Measurements from ENCODE around the gene NCS1. TPM values are rescaled to one million over a fixed set of nuclear protein-coding genes. Genes with fewer than 3 reads are reported as not detected.

Gene NCS1
- total RNA-seq, 2 experiments from 2014 or later = 0.17 TPM; not detected in 1

DNA sequence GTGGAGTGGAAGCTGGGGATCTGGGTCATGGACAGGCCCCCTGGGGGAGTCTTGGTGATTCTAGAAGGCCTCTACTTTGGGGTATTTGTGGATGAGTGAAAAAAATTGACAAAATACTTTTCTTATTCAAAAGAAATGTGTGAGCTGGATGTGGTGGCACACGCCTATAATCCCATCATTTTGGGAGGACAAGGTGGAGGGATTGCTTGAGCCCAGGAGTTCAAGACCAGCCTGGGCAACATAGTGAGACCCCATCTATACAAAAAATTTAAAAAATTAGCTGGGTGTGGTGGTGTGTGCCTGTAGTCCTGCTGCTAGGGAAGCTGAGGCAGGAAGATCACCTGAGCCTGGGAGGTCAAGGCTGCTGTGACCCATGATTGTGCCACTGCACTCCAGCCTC is 6.6 kb upstream of the NCS1 start:
- Mint-ChIP-seq H3K27me3 (no peaks in the 10 kb centered on the region), H3K9me3 (no peaks in the 10 kb centered on the region), H3K27ac (no peak overlapping the region), H3K4me1 (ENCODE audit: low read depth) (no peaks in the 10 kb centered on the region), H3K4me3 (no peak overlapping the region), H3K36me3 (ENCODE audit: low read depth) (no peaks in the 10 kb centered on the region)
- intact Hi-C loops (cut with DNase I, micrococcal nuclease) = no loop called here
- no peaks in the 10 kb centered on the region for H3K4me1 ChIP-seq (ENCODE audit: insufficient read depth, low read length)
- ATAC-seq (ENCODE audit: poor library complexity) (no peak), DNase-seq (no peak)
- H3K27ac ChIP-seq (ENCODE audit: low read depth in 1 of 2, low read length in 2 of 2) = no peak overlapping the region
- H3K9me3 ChIP-seq (ENCODE audit: control insufficient read depth in 1 of 2, insufficient read depth in 1 of 2, low read length in 2 of 2) = no peaks in the 10 kb centered on the region
- CTCF ChIA-PET = no interaction called here
- TF ChIP-seq, protein P1, sequence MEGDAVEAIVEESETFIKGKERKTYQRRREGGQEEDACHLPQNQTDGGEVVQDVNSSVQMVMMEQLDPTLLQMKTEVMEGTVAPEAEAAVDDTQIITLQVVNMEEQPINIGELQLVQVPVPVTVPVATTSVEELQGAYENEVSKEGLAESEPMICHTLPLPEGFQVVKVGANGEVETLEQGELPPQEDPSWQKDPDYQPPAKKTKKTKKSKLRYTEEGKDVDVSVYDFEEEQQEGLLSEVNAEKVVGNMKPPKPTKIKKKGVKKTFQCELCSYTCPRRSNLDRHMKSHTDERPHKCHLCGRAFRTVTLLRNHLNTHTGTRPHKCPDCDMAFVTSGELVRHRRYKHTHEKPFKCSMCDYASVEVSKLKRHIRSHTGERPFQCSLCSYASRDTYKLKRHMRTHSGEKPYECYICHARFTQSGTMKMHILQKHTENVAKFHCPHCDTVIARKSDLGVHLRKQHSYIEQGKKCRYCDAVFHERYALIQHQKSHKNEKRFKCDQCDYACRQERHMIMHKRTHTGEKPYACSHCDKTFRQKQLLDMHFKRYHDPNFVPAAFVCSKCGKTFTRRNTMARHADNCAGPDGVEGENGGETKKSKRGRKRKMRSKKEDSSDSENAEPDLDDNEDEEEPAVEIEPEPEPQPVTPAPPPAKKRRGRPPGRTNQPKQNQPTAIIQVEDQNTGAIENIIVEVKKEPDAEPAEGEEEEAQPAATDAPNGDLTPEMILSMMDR (IDR thresholded peaks at IDR 0.05) = no peak
- no peaks in the 10 kb centered on the region for H3K27me3 ChIP-seq (ENCODE audit: control insufficient read depth in 1 of 2, insufficient read depth in 2 of 2, low read length in 2 of 2)
- no peak overlapping the region for H3K4me3 ChIP-seq (ENCODE audit: low read length)
- no peaks in the 10 kb centered on the region for H3K36me3 ChIP-seq (ENCODE audit: insufficient read depth, low read length)
- POLR2A ChIA-PET = interaction anchor here (1.0 kb wide), 1 partner anchor 37 kb away, joined by 3 read pairs; no protein-coding TSS in a partner anchor

DNA sequence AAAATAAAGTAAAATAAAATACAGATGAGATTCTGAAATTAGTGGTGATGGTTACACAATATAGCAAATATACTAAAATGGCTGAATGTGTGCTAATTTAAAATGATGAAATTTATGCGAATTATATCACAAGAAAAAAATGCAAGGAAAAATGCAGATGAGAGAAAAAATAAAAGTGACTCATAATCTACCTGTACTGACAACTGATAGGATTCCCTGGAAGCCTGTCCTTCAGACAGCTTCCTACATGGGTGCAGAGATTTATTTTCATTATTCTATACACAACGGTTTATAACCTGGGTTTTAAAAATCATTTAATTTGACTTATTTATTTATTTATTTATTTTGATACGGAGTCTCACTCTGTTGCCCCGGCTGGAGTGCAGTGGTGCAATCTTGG is 5.8 kb upstream of the NCS1 start:
- intact Hi-C loops (cut with DNase I, micrococcal nuclease) = no loop called here
- Histone ChIP-seq H3K36me3 (ENCODE audit: insufficient read depth, low read length) (no peaks in the 10 kb centered on the region), H3K9me3 (ENCODE audit: control insufficient read depth in 1 of 2, insufficient read depth in 1 of 2, low read length in 2 of 2) (no peaks in the 10 kb centered on the region), H3K4me1 (ENCODE audit: insufficient read depth, low read length) (peaks cover under 1% of the 10 kb centered on the region), H3K27me3 (ENCODE audit: control insufficient read depth in 1 of 2, insufficient read depth in 2 of 2, low read length in 2 of 2) (peaks cover 0 to under 1% of the 10 kb centered on the region in 2 experiments), H3K4me3 (ENCODE audit: low read length) (no peak overlapping the region), H3K27ac (ENCODE audit: low read depth in 1 of 2, low read length in 2 of 2) (no peak overlapping the region)
- ATAC-seq (ENCODE audit: poor library complexity) (no peak), DNase-seq (no peak)
- no peaks in the 10 kb centered on the region for H3K9me3 Mint-ChIP-seq
- no peaks in the 10 kb centered on the region for H3K36me3 Mint-ChIP-seq (ENCODE audit: low read depth)
- TF ChIP-seq, protein P1 (IDR thresholded peaks at IDR 0.05) = no peak
- ChIA-PET CTCF (no interaction called here), POLR2A (interaction anchor here (1.0 kb wide), 1 partner anchor 38 kb away, joined by 3 read pairs; no protein-coding TSS in a partner anchor)
- peaks cover 6% of the 10 kb centered on the region for H3K27me3 Mint-ChIP-seq
- H3K4me3 Mint-ChIP-seq = no peak overlapping the region
- H3K27ac Mint-ChIP-seq = no peak overlapping the region
- peaks cover 4% of the 10 kb centered on the region for H3K4me1 Mint-ChIP-seq (ENCODE audit: low read depth)

DNA sequence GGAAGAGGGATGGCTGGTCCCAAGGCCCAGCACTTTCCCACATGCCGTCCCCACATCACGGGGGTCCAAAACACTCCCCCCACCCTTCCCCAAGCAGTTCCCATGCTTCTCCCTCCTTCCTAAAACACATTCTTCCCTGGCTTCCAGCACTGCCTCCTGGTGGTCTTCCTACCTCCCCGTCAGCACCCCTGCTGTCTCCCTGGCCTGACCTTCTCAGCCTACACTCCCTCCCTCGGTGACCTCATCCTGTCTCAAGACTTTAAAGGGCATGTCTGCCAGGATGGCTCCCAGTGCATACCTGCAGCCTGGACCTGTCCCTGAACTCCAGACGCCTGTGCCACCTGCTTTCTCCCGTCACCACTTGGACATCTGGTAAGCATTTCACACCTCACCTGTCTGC is 4.3 kb upstream of the NCS1 start:
- Mint-ChIP-seq H3K4me1 (ENCODE audit: low read depth) (peaks cover 4% of the 10 kb centered on the region), H3K27ac (no peak overlapping the region), H3K4me3 (no peak overlapping the region), H3K27me3 (peaks cover 7% of the 10 kb centered on the region), H3K36me3 (ENCODE audit: low read depth) (no peaks in the 10 kb centered on the region), H3K9me3 (no peaks in the 10 kb centered on the region)
- Histone ChIP-seq H3K27ac (ENCODE audit: low read depth in 1 of 2, low read length in 2 of 2) (no peak overlapping the region), H3K4me3 (ENCODE audit: low read length) (no peak overlapping the region), H3K9me3 (ENCODE audit: control insufficient read depth in 1 of 2, insufficient read depth in 1 of 2, low read length in 2 of 2) (peaks cover 0 to under 1% of the 10 kb centered on the region in 2 experiments), H3K27me3 (ENCODE audit: control insufficient read depth in 1 of 2, insufficient read depth in 2 of 2, low read length in 2 of 2) (peaks cover 5 to 7% of the 10 kb centered on the region in 2 experiments), H3K4me1 (ENCODE audit: insufficient read depth, low read length) (peaks cover 7% of the 10 kb centered on the region), H3K36me3 (ENCODE audit: insufficient read depth, low read length) (no peaks in the 10 kb centered on the region)
- POLR2A ChIA-PET = no interaction called here
- CTCF ChIA-PET = interaction anchor here (1.0 kb wide), 1 partner anchor 39 kb away, joined by 3 read pairs; no protein-coding TSS in a partner anchor
- DNase-seq = peak in 1 of 14 experiments; percentile 11
- no peak for ATAC-seq (ENCODE audit: poor library complexity)
- TF ChIP-seq, protein P1 (IDR thresholded peaks at IDR 0.05) = no peak
- intact Hi-C loops (cut with DNase I, micrococcal nuclease) = no loop called here

All from CD4-positive, alpha-beta T cell (primary cell).